RWPE1 (cell line): ENCODE results near the gene ZNF639.
A peak's percentile ranks its signal among the peaks of the same experiment; 100 is the strongest.

Experiments
- CTCF ChIA-PET: fragments of 350-600 bp; sonication (Branson Sonifier 250); formaldehyde crosslinking; extraction: SDS; loops from one replicate; lab custom pipeline; 2021; lab: Yijun Ruan, JAX
- POLR2A ChIA-PET: fragments of 400-600 bp; formaldehyde crosslinking; extraction: SDS; loops from one replicate; lab custom pipeline; 2020; ENCODE audit warnings: antibody characterized with exemption; ENCODE audit not compliant: low non-redundant PET; lab: Yijun Ruan, JAX
- DNase-seq: peaks from one replicate; pipeline ENCODE4 v3.0.0; 2012; ENCODE audit warnings: low spot score
- H3K27ac ChIP-seq: fragments of 450-650 bp; 2 replicates; pipeline ENCODE4 v1.5.1; 2017
- CTCF ChIP-seq: fragments of 450-650 bp; conservative IDR thresholded peaks from 2 replicates; pipeline ENCODE4 v1.5.1; 2017; ENCODE audit warnings: low read depth, mild to moderate bottlenecking

Gene ZNF639

GRCh38 chr3:179308001-179308400 lies 14.8 kb upstream of the ZNF639 start:
- ChIA-PET POLR2A (no interaction called here), CTCF (interaction anchor here (0.6 kb wide), 1 partner anchor 299 kb away, joined by 4 read pairs; no protein-coding TSS in a partner anchor)
- H3K27ac ChIP-seq: no peak overlapping the region
- TF ChIP-seq CTCF: no peak
- DNase-seq: no peak

- ChIA-PET POLR2A (no interaction called here), CTCF (no interaction called here)
- no peak overlapping the region for H3K27ac ChIP-seq
- no peak for DNase-seq
- TF ChIP-seq CTCF: no peak
Measured at GRCh38 chr3:179309225-179310078, 13.4 kb upstream of the ZNF639 start.

GRCh38 chr3:179318876-179319275 lies 4.0 kb upstream of the ZNF639 start:
- CTCF ChIA-PET: no interaction called here
- TF ChIP-seq CTCF: no peak
- POLR2A ChIA-PET: no interaction called here
- no peak overlapping the region for H3K27ac ChIP-seq
- no peak for DNase-seq

GRCh38 chr3:179321668-179322285 lies 1.1 kb upstream of the ZNF639 start:
- DNase-seq: peak; percentile 42
- peak; percentile 59 for TF ChIP-seq CTCF
- peak overlapping the region; percentile 91 for H3K27ac ChIP-seq
- POLR2A ChIA-PET: no interaction called here
- CTCF ChIA-PET: interaction anchor here (0.5 to 1.2 kb wide), 7 partner anchors 9 to 306 kb away, joined by 3 to 5 read pairs (median 3); no protein-coding TSS in a partner anchor

GRCh38 chr3:179323197-179324110 lies 623 bp downstream of the ZNF639 start:
- peak overlapping the region; percentile 91 for H3K27ac ChIP-seq
- CTCF ChIA-PET: interaction anchor here (0.5 to 0.6 kb wide), 4 partner anchors 23 to 295 kb away, joined by 3 to 4 read pairs (median 3); no protein-coding TSS in a partner anchor
- POLR2A ChIA-PET: no interaction called here

More at GRCh38 chr3:179323197-179324110, 623 bp downstream of the ZNF639 start:
- peak; percentile 68 for DNase-seq
- TF ChIP-seq CTCF: no peak
